Measurements from ENCODE around the gene KRT85.

The KRT85 gene

GRCh38 chr12:52320784-52321400, 46.4 kb downstream of the KRT85 start, which contains the start of gene KRT83:
Gene KRT83, minus strand, starts transcription at chr12:52321398. Its CDS starts 63 bp downstream, at chr12:52321335.
- no peak for TF ChIP-seq CTCF (conservative IDR thresholded peaks at IDR 0.05; ENCODE audit: low read length)
- no peak within 1 kb of the TSS for H3K4me3 ChIP-seq (ENCODE audit: low read length)

GRCh38 chr12:52319097-52319496, 48.2 kb downstream of the KRT85 start:
- H3K4me3 ChIP-seq (ENCODE audit: low read length): no peak overlapping the region
- no peak for TF ChIP-seq CTCF (conservative IDR thresholded peaks at IDR 0.05; ENCODE audit: low read length)
- no peak for DNase-seq (ENCODE audit: low read depth)

More at GRCh38 chr12:52320784-52321400, 46.4 kb downstream of the KRT85 start, which contains the start of gene KRT83:
- DNase-seq (ENCODE audit: low read depth): no peak

- no peak for DNase-seq (ENCODE audit: low read depth)
- no peak for TF ChIP-seq CTCF (conservative IDR thresholded peaks at IDR 0.05; ENCODE audit: low read length)
- H3K4me3 ChIP-seq (ENCODE audit: low read length): no peak overlapping the region
Observed at GRCh38 chr12:52318241-52318990, 48.9 kb downstream of the KRT85 start.

- no peak overlapping the region for H3K4me3 ChIP-seq (ENCODE audit: low read length)
- DNase-seq (ENCODE audit: low read depth): no peak
- TF ChIP-seq CTCF (conservative IDR thresholded peaks at IDR 0.05; ENCODE audit: low read length): no peak
Observed at GRCh38 chr12:52317468-52318052, 49.7 kb downstream of the KRT85 start.

- H3K4me3 ChIP-seq (ENCODE audit: low read length): no peak overlapping the region
- no peak for DNase-seq (ENCODE audit: low read depth)
- no peak for TF ChIP-seq CTCF (conservative IDR thresholded peaks at IDR 0.05; ENCODE audit: low read length)
Observed at GRCh38 chr12:52316701-52317100, 50.6 kb downstream of the KRT85 start.

GRCh38 chr12:52316290-52316689, 51.0 kb downstream of the KRT85 start:
- no peak overlapping the region for H3K4me3 ChIP-seq (ENCODE audit: low read length)
- no peak for TF ChIP-seq CTCF (conservative IDR thresholded peaks at IDR 0.05; ENCODE audit: low read length)
- no peak for DNase-seq (ENCODE audit: low read depth)

Data from AG10803 (cell line).